HCT116 (cell line): ENCODE data around the gene FAM72C. TPM values are rescaled to one million over a fixed set of nuclear protein-coding genes. Genes with fewer than 3 reads are reported as not detected.
"Not testable (repeated sequence)": the region's sequence is repeated elsewhere in the genome, so short reads cannot be mapped to it uniquely, and the experiment has no call there.

ENCODE experiments used
- ATAC-seq: fragments of 200-7000 bp; cut with Tn5 transposase; 2 replicates; pipeline ENCODE4 v1.9.1; 2020; ENCODE audit warnings: mild to moderate bottlenecking, moderate library complexity
- BruUV-seq: library from RNA; stranded (reverse); fragments of 400-500 nt; replicated peaks from 2 replicates; lab custom pipeline; 2021; lab: Mats Ljungman, UMichigan
- CTCF ChIA-PET: fragments of 300-600 bp; sonication (Branson Sonifier 250); formaldehyde crosslinking; loops from one replicate; lab custom pipeline; 2021; ENCODE audit warnings: antibody characterized with exemption; lab: Charles Lee
- POLR2A ChIA-PET: fragments of 300-600, 350-600 bp; sonication (Branson Sonifier 250); formaldehyde crosslinking; loops from one replicate; lab custom pipeline; 2021; ENCODE audit warnings: antibody characterized with exemption; lab: Charles Lee
- RAD21 ChIA-PET, 2 experiments: fragments of 300-600 bp; sonication (Branson Sonifier 250); formaldehyde crosslinking; loops; one replicate each; lab custom pipeline; 2023; ENCODE audit warnings: low total read pairs in 2 of 2; ENCODE audit not compliant: uncharacterized antibody in 2 of 2, unreplicated experiment in 2 of 2, low non-redundant PET in 1 of 2; lab: Charles Lee
- DNase-seq: peaks from one replicate; pipeline ENCODE4 v3.0.0-alpha.2; 2010; ENCODE audit warnings: low read depth, low spot score
- H2AFZ ChIP-seq: fragments of 200-600 bp; shearing (Covaris generic), sonication (generic); 2 replicates; pipeline ENCODE4 v1.6.1; 2017; ENCODE audit warnings: low read depth, mixed run types, mixed read lengths, antibody characterized with exemption, low read length; ENCODE audit not compliant: poor library complexity, severe bottlenecking
- H3K27ac ChIP-seq: 2 replicates; pipeline ENCODE4 v1.5.1; 2012; ENCODE audit warnings: low read depth, low read length
- H3K27me3 ChIP-seq: fragments of 200-600 bp; sonication (generic); 2 replicates; pipeline ENCODE4 v1.6.1; 2016; ENCODE audit warnings: mixed run types, low read length, mixed read lengths; ENCODE audit not compliant: insufficient read depth
- H3K36me3 ChIP-seq, 2 experiments: fragments of 200-500 bp in 1 of 2; fragments of 200-600 bp in 1 of 2; sonication (Bioruptor generic) in 1 of 2; sonication (generic) in 1 of 2; 2 replicates each; pipeline versions ENCODE4 v1.5.1 to v1.6.1; 2014 to 2016; ENCODE audit warnings: low read length in 2 of 2, inconsistent platforms in 1 of 2, mixed read lengths in 1 of 2, mixed run types in 1 of 2; ENCODE audit not compliant: insufficient read depth in 2 of 2, control insufficient read depth in 1 of 2
- H3K4me1 ChIP-seq, 2 experiments: fragments of 200-600 bp in 1 of 2; sonication (generic) in 1 of 2; 2 replicates each; pipeline versions ENCODE4 v1.5.1 to v1.6.1; 2012 to 2017; ENCODE audit warnings: low read length in 2 of 2, inconsistent platforms in 1 of 2, mild to moderate bottlenecking in 1 of 2, mixed read lengths in 1 of 2, mixed run types in 1 of 2, moderate library complexity in 1 of 2; ENCODE audit not compliant: insufficient read depth in 2 of 2, control insufficient read depth in 1 of 2
- H3K4me2 ChIP-seq: fragments of 200-600 bp; sonication (generic); 2 replicates; pipeline ENCODE4 v1.6.1; 2017; ENCODE audit warnings: mixed run types, low read length, mixed read lengths
- H3K4me3 ChIP-seq, 2 experiments: fragments of 200-600 bp in 1 of 2; sonication (generic) in 1 of 2; replicated peaks in 1 of 2; 2 replicates each; pipeline ENCODE4 v1.5.1; 2011 to 2016; ENCODE audit warnings: low read length in 2 of 2, control low read depth in 1 of 2, low read depth in 1 of 2, mild to moderate bottlenecking in 1 of 2, mixed read lengths in 1 of 2, mixed run types in 1 of 2
- H3K79me2 ChIP-seq: fragments of 200-600 bp; sonication (generic); 2 replicates; pipeline ENCODE4 v1.6.1; 2017; ENCODE audit warnings: mild to moderate bottlenecking, mixed run types, low read length, moderate library complexity, mixed read lengths; ENCODE audit not compliant: insufficient read depth
- H3K9ac ChIP-seq: fragments of 200-600 bp; sonication (generic); 2 replicates; pipeline ENCODE4 v1.6.1; 2016; ENCODE audit warnings: low read length, mixed read lengths
- H3K9me2 ChIP-seq: fragments of 200-600 bp; sonication (generic), shearing (Covaris generic); 2 replicates; pipeline ENCODE4 v1.6.1; 2017; ENCODE audit warnings: mixed run types, mild to moderate bottlenecking, moderate library complexity; ENCODE audit not compliant: insufficient read depth
- H3K9me3 ChIP-seq, 2 experiments: fragments of 200-500 bp in 1 of 2; fragments of 200-600 bp in 1 of 2; sonication (Bioruptor generic) in 1 of 2; sonication (generic) in 1 of 2; 2 replicates each; pipeline ENCODE4 v1.6.1; 2014 to 2017; ENCODE audit warnings: low read length in 2 of 2, mixed read lengths in 2 of 2, inconsistent platforms in 1 of 2, low read depth in 1 of 2, mild to moderate bottlenecking in 1 of 2, mixed run types in 1 of 2, moderate library complexity in 1 of 2; ENCODE audit not compliant: control insufficient read depth in 1 of 2, insufficient read depth in 1 of 2
- H4K20me1 ChIP-seq: fragments of 200-600 bp; sonication (generic), shearing (Covaris generic); 2 replicates; pipeline ENCODE4 v1.6.1; 2017; ENCODE audit warnings: mixed run types, mild to moderate bottlenecking, moderate library complexity; ENCODE audit not compliant: insufficient read depth
- intact Hi-C: fragments of 100-400 bp; cut with micrococcal nuclease; formaldehyde crosslinking; loops from 2 replicates; pipeline ENCODE4 v1.10.0; 2022
- total RNA-seq: library from RNA; stranded (reverse); gene quantifications from one replicate; pipeline ENCODE4 v1.2.1, GENCODE V29; 2021; ENCODE audit not compliant: unreplicated experiment

FAM72C gene
- total RNA-seq, 1 experiment from 2014 or later = 9.5 TPM

- POLR2A ChIA-PET, ATAC-seq, H4K20me1 ChIP-seq, H3K36me3 ChIP-seq, H3K4me1 ChIP-seq, H3K9me3 ChIP-seq, CTCF ChIA-PET, intact Hi-C loops, RAD21 ChIA-PET, H3K4me2 ChIP-seq, BruUV-seq, H3K27ac ChIP-seq, H3K4me3 ChIP-seq, H3K27me3 ChIP-seq, DNase-seq, H3K9ac ChIP-seq, H3K79me2 ChIP-seq, H2AFZ ChIP-seq, H3K9me2 ChIP-seq: not testable (repeated sequence)
These were observed 32.5 kb upstream of the FAM72C start for GRCh38 chr1:144004259-144004658.

- H3K27ac ChIP-seq, H2AFZ ChIP-seq, RAD21 ChIA-PET, CTCF ChIA-PET, H3K9me2 ChIP-seq, H3K4me2 ChIP-seq, H3K9ac ChIP-seq, H3K36me3 ChIP-seq, H3K4me3 ChIP-seq, H4K20me1 ChIP-seq, H3K27me3 ChIP-seq, H3K79me2 ChIP-seq, ATAC-seq, BruUV-seq, POLR2A ChIA-PET, H3K4me1 ChIP-seq, H3K9me3 ChIP-seq, intact Hi-C loops, DNase-seq: not testable (repeated sequence)
These were observed 31.7 kb upstream of the FAM72C start for GRCh38 chr1:144003306-144004029.

- POLR2A ChIA-PET, DNase-seq, H3K4me2 ChIP-seq, H3K27ac ChIP-seq, H3K79me2 ChIP-seq, H2AFZ ChIP-seq, H3K36me3 ChIP-seq, H3K4me1 ChIP-seq, H3K9me3 ChIP-seq, BruUV-seq, CTCF ChIA-PET, H4K20me1 ChIP-seq, H3K27me3 ChIP-seq, intact Hi-C loops, H3K9ac ChIP-seq, RAD21 ChIA-PET, H3K9me2 ChIP-seq, H3K4me3 ChIP-seq: not testable (repeated sequence)
- peak; percentile 92 for ATAC-seq
These were observed 30.5 kb upstream of the FAM72C start for GRCh38 chr1:144002141-144002881.

GRCh38 chr1:144001077-144001476 is 29.3 kb upstream of the FAM72C start:
- H4K20me1 ChIP-seq, intact Hi-C loops, H3K9me2 ChIP-seq, H3K27ac ChIP-seq, H3K4me1 ChIP-seq, POLR2A ChIA-PET, H3K27me3 ChIP-seq, H3K9me3 ChIP-seq, H2AFZ ChIP-seq, RAD21 ChIA-PET, H3K9ac ChIP-seq, H3K4me2 ChIP-seq, BruUV-seq, H3K36me3 ChIP-seq, H3K79me2 ChIP-seq, H3K4me3 ChIP-seq, DNase-seq, CTCF ChIA-PET, ATAC-seq: not testable (repeated sequence)
